GM06990 (cell line): Measurements from ENCODE around the gene RMDN2.

Experiments used
- DNase-seq: peaks from one replicate; pipeline ENCODE4 v3.0.0-alpha.2; 2011; ENCODE audit not compliant: insufficient read length; ENCODE audit errors: extremely low read depth
- H3K27me3 ChIP-seq: replicated peaks from 2 replicates; pipeline ENCODE4 v1.6.0; 2011; ENCODE audit warnings: low read length; ENCODE audit not compliant: control insufficient read depth, insufficient read depth
- H3K36me3 ChIP-seq: 2 replicates; pipeline ENCODE4 v1.5.1; 2011; ENCODE audit warnings: low read length; ENCODE audit not compliant: control insufficient read depth, insufficient read depth
- H3K4me3 ChIP-seq: replicated peaks from 2 replicates; pipeline ENCODE4 v1.5.1; 2011; ENCODE audit warnings: low read depth, mild to moderate bottlenecking, control low read depth, low read length
- CTCF ChIP-seq: IDR thresholded peaks from 2 replicates; pipeline ENCODE4 v1.5.1; 2011; ENCODE audit warnings: low read length, control low read depth, mild to moderate bottlenecking, inconsistent platforms; ENCODE audit not compliant: insufficient read depth, poor library complexity, severe bottlenecking

RMDN2 gene

GRCh38 chr2:37985333-37985732 is 60.2 kb downstream of the RMDN2 start:
- TF ChIP-seq CTCF = no peak
- H3K36me3 ChIP-seq = no peaks in the 10 kb centered on the region
- H3K27me3 ChIP-seq = no peaks in the 10 kb centered on the region
- no peak for DNase-seq
- no peak overlapping the region for H3K4me3 ChIP-seq

- no peak overlapping the region for H3K4me3 ChIP-seq
- no peaks in the 10 kb centered on the region for H3K36me3 ChIP-seq
- no peak for TF ChIP-seq CTCF
- no peak for DNase-seq
- H3K27me3 ChIP-seq = no peaks in the 10 kb centered on the region
These were observed 62.1 kb downstream of the RMDN2 start for GRCh38 chr2:37987098-37987775.

DNA sequence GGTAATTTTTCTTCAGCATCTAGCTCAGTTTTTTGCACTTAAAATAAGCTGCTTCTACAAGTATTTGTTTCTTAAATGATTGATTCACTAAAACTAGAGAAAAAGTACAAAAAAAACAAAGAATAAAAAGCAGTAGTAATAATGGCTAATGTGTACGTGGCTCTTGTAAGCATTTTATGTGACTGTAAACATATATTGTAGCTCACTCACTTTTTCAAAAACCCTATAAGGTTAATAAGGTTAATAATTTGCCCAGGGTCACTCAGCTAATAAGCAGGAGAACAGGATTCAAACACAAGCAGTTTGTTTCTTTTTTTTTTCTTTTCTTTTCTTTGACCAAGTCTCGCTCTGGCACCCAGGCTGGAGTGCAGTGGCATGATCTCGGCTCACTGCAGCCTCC is 67.5 kb downstream of the RMDN2 start:
- Histone ChIP-seq H3K27me3 (no peaks in the 10 kb centered on the region), H3K36me3 (no peaks in the 10 kb centered on the region), H3K4me3 (no peak overlapping the region)
- no peak for TF ChIP-seq CTCF
- DNase-seq = no peak

DNA sequence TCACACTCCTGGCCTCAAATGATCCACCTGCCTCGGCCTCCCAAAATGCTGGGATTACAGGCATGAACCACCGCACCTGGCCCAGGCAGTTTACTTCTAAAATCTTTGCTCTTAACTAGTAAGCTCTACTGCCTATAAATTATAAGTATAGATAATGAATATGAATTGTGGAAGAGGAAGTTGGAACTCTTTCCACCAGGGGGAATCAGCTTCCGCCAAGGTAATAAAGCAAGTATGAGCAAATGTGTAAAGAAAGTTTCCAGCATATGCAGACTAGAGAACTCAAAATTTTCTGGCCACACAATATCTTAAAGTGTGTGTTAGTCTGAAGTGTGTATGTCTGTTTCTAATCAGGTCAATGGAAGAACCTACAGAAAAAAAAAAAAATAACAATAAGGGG is 68.1 kb downstream of the RMDN2 start:
- Histone ChIP-seq H3K4me3 (no peak overlapping the region), H3K36me3 (no peaks in the 10 kb centered on the region), H3K27me3 (no peaks in the 10 kb centered on the region)
- DNase-seq = no peak
- TF ChIP-seq CTCF = no peak

- TF ChIP-seq CTCF = no peak
- Histone ChIP-seq H3K27me3 (no peaks in the 10 kb centered on the region), H3K4me3 (no peak overlapping the region), H3K36me3 (no peaks in the 10 kb centered on the region)
- no peak for DNase-seq
These were observed 72.5 kb downstream of the RMDN2 start for GRCh38 chr2:37997629-37998028.
